Gastrocnemius medialis (tissue), 4 donors: ENCODE results near the gene SEC23B. TPM values are rescaled to one million over a fixed set of nuclear protein-coding genes. Genes with fewer than 3 reads are reported as not detected.

Experiments
- ATAC-seq, 2 donors: fragments of 150-250 bp; one replicate each; pipeline ENCODE4 v1.9.1; 2016
- DNase-seq, 2 donors: peaks; one replicate each; pipeline ENCODE4 v3.0.0-alpha.2; 2019
- H3K27ac ChIP-seq, 4 donors: fragments of 200-600 bp; sonication (generic); 1 replicate in 1 of 4; 2 replicates in 3 of 4; pipeline ENCODE4 v1.5.1; 2016 to 2018; ENCODE audit warnings: mild to moderate bottlenecking in 2 of 4, moderate library complexity in 1 of 4
- H3K27me3 ChIP-seq, 3 donors: fragments of 200-600 bp; sonication (generic) in 2 of 3; 1 replicate in 1 of 3; 2 replicates in 2 of 3; pipeline versions ENCODE4 v1.5.1 to v1.6.0; 2016 to 2019; ENCODE audit warnings: mild to moderate bottlenecking in 1 of 3, moderate library complexity in 1 of 3
- H3K36me3 ChIP-seq, 2 donors: fragments of 200-600 bp; sonication (generic) in 1 of 2; one replicate each; pipeline ENCODE4 v1.5.1; 2017 to 2018
- H3K4me1 ChIP-seq, 2 donors: fragments of 200-600 bp; sonication (generic) in 1 of 2; one replicate each; pipeline ENCODE4 v1.5.1; 2016 to 2017; ENCODE audit warnings: mild to moderate bottlenecking in 2 of 2
- H3K4me3 ChIP-seq, 4 donors: fragments of 200-600 bp; sonication (generic) in 3 of 4; 1 replicate in 1 of 4; 2 replicates in 3 of 4; pipeline ENCODE4 v1.5.1; 2016 to 2019; ENCODE audit warnings: mild to moderate bottlenecking in 2 of 4
- H3K9me3 ChIP-seq, 3 donors: fragments of 200-600 bp; sonication (generic) in 2 of 3; 1 replicate in 1 of 3; 2 replicates in 2 of 3; pipeline ENCODE4 v1.5.1; 2016 to 2019
- CTCF ChIP-seq, 5 experiments: fragments of 450-650 bp in 3 of 5; fragments of 200-600 bp in 2 of 5; sonication (generic) in 2 of 5; IDR thresholded peaks in 4 of 5; conservative IDR thresholded peaks in 1 of 5; 1 replicate in 4 of 5; 2 replicates in 1 of 5; pipeline ENCODE4 v1.5.1; 2016 to 2019; ENCODE audit warnings: antibody characterized with exemption in 5 of 5, mild to moderate bottlenecking in 3 of 5, moderate library complexity in 3 of 5
- POLR2A ChIP-seq, 2 donors: fragments of 450-650 bp; IDR thresholded peaks; one replicate each; pipeline ENCODE4 v1.6.1; 2017; ENCODE audit warnings: antibody characterized with exemption in 2 of 2, mild to moderate bottlenecking in 2 of 2, moderate library complexity in 2 of 2
- in situ Hi-C, 4 donors: fragments of 200-750 bp; cut with MboI; loops; one replicate each; pipeline versions ENCODE4 v1.15.0 to v1.8.0; 2017; ENCODE audit warnings: low sequenced_read_pairs in 4 of 4
- intact Hi-C: fragments of 100-400 bp; cut with DNase I; formaldehyde crosslinking; loops from one replicate; pipeline ENCODE4 v1.15.1; 2023; ENCODE audit warnings: low total_unique reads
- microRNA counts, 2 donors: library from miRNA; unstranded; fragments of <30 nt; microRNA quantifications; one replicate each; lab custom pipeline; 2016
- microRNA-seq, 2 donors: library from miRNA; unstranded; fragments of <30 nt; microRNA quantifications; one replicate each; pipeline ENCODE4, GENCODE V29; 2016; ENCODE audit warnings: borderline replicate concordance in 2 of 2
- total RNA-seq, 4 donors: library from RNA; depleted of rRNA; stranded (reverse); fragments of >200 nt; gene quantifications; one replicate each; pipeline versions ENCODE4 v1.1.0 to v1.2.3, GENCODE V29; 2016

SEC23B gene
- total RNA-seq, 4 donors from 2014 or later = 7.2 to 10.7 (median 8.1) TPM

GRCh38 chr20:18589941-18590674 lies 82.4 kb downstream of the SEC23B start:
- Histone ChIP-seq H3K36me3 (no peaks in the 10 kb centered on the region), H3K4me3 (no peak overlapping the region), H3K27me3 (no peaks in the 10 kb centered on the region), H3K27ac (no peak overlapping the region), H3K4me1 (peaks cover 8 to 12% of the 10 kb centered on the region in 2 donors), H3K9me3 (no peaks in the 10 kb centered on the region)
- no peak for ATAC-seq
- no peak for TF ChIP-seq CTCF (IDR thresholded peaks at IDR 0.05 in 4 of 5, conservative IDR thresholded peaks at IDR 0.05 in 1 of 5)
- no peak for TF ChIP-seq POLR2A (IDR thresholded peaks at IDR 0.05)
- no peak for DNase-seq
- in situ Hi-C loops = loop anchor here in 1 of 4 donors (25.0 kb wide), 1 partner anchor 197 kb away; no protein-coding TSS in a partner anchor
- intact Hi-C loops = loop anchor here (2.0 to 5.0 kb wide), 2 partner anchors 83 to 303 kb away; partner anchors contain the start of genes SEC23B and ZNF133

GRCh38 chr20:18596270-18596669 lies 88.5 kb downstream of the SEC23B start:
- no peak for DNase-seq

GRCh38 chr20:18609741-18610140 lies 102.0 kb downstream of the SEC23B start:
- Histone ChIP-seq H3K9me3 (no peaks in the 10 kb centered on the region), H3K27ac (no peak overlapping the region), H3K27me3 (no peaks in the 10 kb centered on the region), H3K4me1 (no peaks in the 10 kb centered on the region), H3K4me3 (no peak overlapping the region), H3K36me3 (no peaks in the 10 kb centered on the region)
- intact Hi-C loops (no loop called here), in situ Hi-C loops (no loop called here)
- DNase-seq (no peak), ATAC-seq (no peak)
- TF ChIP-seq CTCF (IDR thresholded peaks at IDR 0.05 in 4 of 5, conservative IDR thresholded peaks at IDR 0.05 in 1 of 5) = no peak
- no peak for TF ChIP-seq POLR2A (IDR thresholded peaks at IDR 0.05)

More at GRCh38 chr20:18596270-18596669, 88.5 kb downstream of the SEC23B start:
- Histone ChIP-seq H3K27me3 (no peaks in the 10 kb centered on the region), H3K36me3 (peaks cover 0 to 12% of the 10 kb centered on the region in 2 donors), H3K4me3 (no peak overlapping the region), H3K9me3 (no peaks in the 10 kb centered on the region), H3K27ac (no peak overlapping the region), H3K4me1 (no peaks in the 10 kb centered on the region)
- intact Hi-C loops (no loop called here), in situ Hi-C loops (loop anchor here in 1 of 4 donors (25.0 kb wide), 1 partner anchor 191 kb away; no protein-coding TSS in a partner anchor)
- TF ChIP-seq CTCF (IDR thresholded peaks at IDR 0.05 in 4 of 5, conservative IDR thresholded peaks at IDR 0.05 in 1 of 5) (no peak), POLR2A (IDR thresholded peaks at IDR 0.05) (no peak)
- no peak for ATAC-seq

MicroRNAs encoded within 50 kb of the gene (microRNA counts, 767-probe panel; counts per million panel counts)
- 356 to 448 counts per million in 2 donors for microRNA hsa-miR-3192 (lab: Ali Mortazavi, UCI)

Small RNAs within 50 kb of the gene (microRNA-seq; reads per million reads assigned to microRNA genes)
- gene MIR3192 = 0 to 3.4 reads per million in 2 donors

Other genes with a start within 250 kb of the SEC23B start
- gene ZNF133, start 219.4 kb upstream of the SEC23B start, total RNA-seq = 10 to 100 TPM in 3 of 4 donors, 1 to 10 TPM in 1; 6.9 to 15.8 (median 11.0) TPM
- 1 to 10 TPM in 1 of 4 donors, under 1 TPM in 3; 0.18 to 1.0 (median 0.62) TPM for gene DZANK1, start 40.9 kb upstream of the SEC23B start, total RNA-seq
- 1 to 10 TPM; 6.0 to 8.7 (median 6.8) TPM for gene POLR3F, start 40.5 kb upstream of the SEC23B start, total RNA-seq
- gene RBBP9, start 10.7 kb upstream of the SEC23B start, total RNA-seq = 10 to 100 TPM in 1 of 4 donors, 1 to 10 TPM in 3; 3.0 to 17.5 (median 6.1) TPM
- 100 to 1,000 TPM; 203 to 374 (median 286) TPM for gene SMIM26, start 59.5 kb downstream of the SEC23B start, total RNA-seq
- gene DTD1, start 80.1 kb downstream of the SEC23B start, total RNA-seq = 10 to 100 TPM; 18.0 to 33.0 (median 26.5) TPM